Heart left ventricle (tissue), 16 donors: ENCODE data around the gene PDHB. TPM values are rescaled to one million over a fixed set of nuclear protein-coding genes. Genes with fewer than 3 reads are reported as not detected.

Experiments used
- ATAC-seq, 4 donors: fragments of 200-7000 bp; cut with Tn5 transposase; one replicate each; pipeline ENCODE4 v1.9.1; 2020 to 2022; ENCODE audit warnings: moderate library complexity in 4 of 4, mild to moderate bottlenecking in 3 of 4, moderate number of reproducible peaks in 1 of 4
- DNase-seq, 5 donors: peaks; one replicate each; pipeline ENCODE4 v3.0.0-alpha.2; 2020
- H3K27ac ChIP-seq, 12 donors: fragments of 200-600 bp; sonication (generic) in 4 of 12; one replicate each; pipeline versions ENCODE4 v1.5.0 to v1.8.0; 2016 to 2022; ENCODE audit warnings: mild to moderate bottlenecking in 2 of 12
- H3K27me3 ChIP-seq, 9 donors: fragments of 200-600 bp; sonication (generic) in 2 of 9; one replicate each; pipeline versions ENCODE4 v1.5.1 to v1.8.0; 2016 to 2022; ENCODE audit warnings: mild to moderate bottlenecking in 3 of 9
- H3K36me3 ChIP-seq, 9 donors: fragments of 200-600 bp; sonication (generic) in 2 of 9; one replicate each; pipeline versions ENCODE4 v1.5.0 to v1.8.0; 2018 to 2022; ENCODE audit warnings: mild to moderate bottlenecking in 2 of 9
- H3K4me1 ChIP-seq, 12 donors: fragments of 200-600 bp; sonication (generic) in 4 of 12; one replicate each; pipeline versions ENCODE4 v1.5.0 to v1.8.0; 2016 to 2022; ENCODE audit warnings: mild to moderate bottlenecking in 3 of 12
- H3K4me3 ChIP-seq, 12 donors: fragments of 200-600 bp; sonication (generic) in 4 of 12; one replicate each; pipeline versions ENCODE4 v1.5.0 to v1.8.0; 2017 to 2022; ENCODE audit warnings: mild to moderate bottlenecking in 9 of 12, moderate library complexity in 4 of 12
- H3K9me3 ChIP-seq, 12 donors: fragments of 200-600 bp; sonication (generic) in 4 of 12; one replicate each; pipeline versions ENCODE4 v1.5.0 to v1.8.0; 2016 to 2022; ENCODE audit warnings: mild to moderate bottlenecking in 1 of 12
- CTCF ChIP-seq, 12 donors: fragments of 200-600 bp; sonication (generic) in 4 of 12; IDR thresholded peaks; one replicate each; pipeline versions ENCODE4 v1.5.0 to v1.8.0; 2018 to 2022; ENCODE audit warnings: antibody characterized with exemption in 12 of 12, mild to moderate bottlenecking in 5 of 12
- POLR2A ChIP-seq, 2 donors: fragments of 450-650 bp; IDR thresholded peaks; one replicate each; pipeline ENCODE4 v1.6.1; 2017; ENCODE audit warnings: antibody characterized with exemption in 2 of 2, mild to moderate bottlenecking in 2 of 2, moderate library complexity in 2 of 2
- WGBS, 4 donors: extraction: QIAGEN DNeasy Blood & Tissue Kit in 2 of 4; methylation state at CpG; one replicate each; pipeline versions ENCODE4 v1.1.5 to v1.1.7; 2013 to 2018; 5-methylcytosine and 5-hydroxymethylcytosine counted together
- intact Hi-C, 10 donors: fragments of 100-400 bp; cut with DNase I; formaldehyde crosslinking; loops; one replicate each; pipeline versions ENCODE4 v1.11.1 to v1.14.2; 2022
- polyA plus RNA-seq, 2 donors: library from polyadenylated mRNA; stranded (reverse); fragments of 200-250 nt; gene quantifications; one replicate each; pipeline ENCODE4 v1.2.3, GENCODE V29; 2013
- total RNA-seq, 9 donors: library from RNA; depleted of rRNA in 2 of 9; stranded (reverse); fragments of >200 nt in 2 of 9; fragmentation: NEBNext Ultra II Directional in 3 of 9; extraction: Animal tissue kit (Norgen Biotek cat#: 25700) in 3 of 9; gene quantifications; one replicate each; pipeline versions ENCODE4 v1.1.0 to v1.2.4, GENCODE V29; 2016 to 2023
- donor health status: ischemic (EF 13 %, LVEDD 7.1; RV severe dilation, severe dysfunction).
- donor health status: healthy with polysubstance abuse.
- donor health status: DM: no; HTN: yes; CAD: no.
- donor health status: DM: no; HTN: no; CAD: no.
- donor health status: ischemic (EF 25% LVEDD 6.9; RV normal size, moderate dysfunction).
- donor health status: ischemic (EF 25% LVEDD 5.7; RV mildly dilated, moderate dysfunction).
- donor health status: healthy.
- donor health status: DM: yes; HTN: yes; CAD: no.
- donor health status: ischemic (EF 35%, LVEDD 5.7; RV mildly dilated, moderate dysfunction).
- donor health status: nonischemic (EF 11% LVEDD 7.7; RV severe dilation, severe dysfunction).
- donor health status: DM: yes; HTN: yes; CAD: no.
- donor health status: PGD.
- donor health status: ischemic (EF 29% LVEDD 5.4; RV normal size, mild dysfunction).
- donor health status: nonischemic (EF 23%, LVEDD 6.1; RV moderate dilation, normal function).

Gene PDHB
- total and polyA plus RNA-seq, 11 donors: 133 to 274 (median 192) TPM

- DNase-seq (no peak), ATAC-seq (peak in 3 of 4 donors; percentile 30 to 33 (median 32))
- WGBS, 4 donors: 67 to 74% (median 69%) methylated on average over 5 to 8 of the region's 8 CpGs
- Histone ChIP-seq H3K27ac (peak overlapping the region in 4 of 12 donors; percentile 3 to 46 (median 26)), H3K36me3 (peaks cover 0 to 75% (median 66%) of the 10 kb centered on the region in 9 donors), H3K27me3 (no peaks in the 10 kb centered on the region), H3K4me1 (peaks cover 0 to 33% (median 11%) of the 10 kb centered on the region in 12 donors), H3K9me3 (no peaks in the 10 kb centered on the region), H3K4me3 (no peak overlapping the region)
- peak in 5 of 12 donors; percentile 9 to 31 (median 29) for TF ChIP-seq CTCF (IDR thresholded peaks at IDR 0.05)
- TF ChIP-seq POLR2A (IDR thresholded peaks at IDR 0.05): no peak
- intact Hi-C loops: loop anchor here in 1 of 10 donors (5.0 kb wide), 1 partner anchor 109 kb away; no protein-coding TSS in a partner anchor
Measured at GRCh38 chr3:58422756-58423325, 10.8 kb downstream of the PDHB start.

- 70 to 93% (median 87%) methylated on average over 7 of the region's 7 CpGs for WGBS, 4 donors
- H3K9me3 ChIP-seq: no peaks in the 10 kb centered on the region
- H3K27me3 ChIP-seq: no peaks in the 10 kb centered on the region
- TF ChIP-seq CTCF (IDR thresholded peaks at IDR 0.05): no peak
- TF ChIP-seq POLR2A (IDR thresholded peaks at IDR 0.05): no peak
- peaks cover 0 to 33% (median 11%) of the 10 kb centered on the region in 12 donors for H3K4me1 ChIP-seq
- H3K27ac ChIP-seq: peak overlapping the region in 1 of 12 donors; percentile 26
- DNase-seq (no peak), ATAC-seq (no peak)
- H3K4me3 ChIP-seq: no peak overlapping the region
- H3K36me3 ChIP-seq: peaks cover 0 to 62% (median 48%) of the 10 kb centered on the region in 9 donors
- intact Hi-C loops: loop anchor here in 1 of 10 donors (5.0 kb wide), 1 partner anchor 111 kb away; no protein-coding TSS in a partner anchor
Measured at GRCh38 chr3:58421004-58421403, 12.6 kb downstream of the PDHB start.

GRCh38 chr3:58419780-58420507 is 13.7 kb downstream of the PDHB start:
- TF ChIP-seq CTCF (IDR thresholded peaks at IDR 0.05): peak in 4 of 12 donors; percentile 6 to 28 (median 22)
- TF ChIP-seq POLR2A (IDR thresholded peaks at IDR 0.05): no peak
- intact Hi-C loops: loop anchor here in 5 of 10 donors (5.0 to 10.0 kb wide), 5 partner anchors 88 to 235 kb away; partner anchors contain the start of gene PXK (in 1 of the 5)
- 56 to 74% (median 64%) methylated on average over 7 of the region's 7 CpGs for WGBS, 4 donors
- DNase-seq (peak in 4 of 5 donors; percentile 58 to 69 (median 65)), ATAC-seq (peak; percentile 54 to 89 (median 84))
- no peak overlapping the region for H3K4me3 ChIP-seq
- H3K36me3 ChIP-seq: peaks cover 0 to 51% (median 38%) of the 10 kb centered on the region in 9 donors
- peaks cover 0 to 37% (median 12%) of the 10 kb centered on the region in 12 donors for H3K4me1 ChIP-seq
- peak overlapping the region; percentile 57 to 83 (median 72) for H3K27ac ChIP-seq
- H3K27me3 ChIP-seq: no peaks in the 10 kb centered on the region
- no peaks in the 10 kb centered on the region for H3K9me3 ChIP-seq

- intact Hi-C loops: loop anchor here in 5 of 10 donors (5.0 to 10.0 kb wide), 4 partner anchors 86 to 233 kb away; partner anchors contain the start of gene PXK (in 1 of the 5)
- no peak for ATAC-seq
- Histone ChIP-seq H3K9me3 (no peaks in the 10 kb centered on the region), H3K4me3 (no peak overlapping the region), H3K36me3 (peaks cover 0 to 37% (median 21%) of the 10 kb centered on the region in 9 donors), H3K4me1 (peaks cover 0 to 47% (median 18%) of the 10 kb centered on the region in 12 donors), H3K27me3 (no peaks in the 10 kb centered on the region), H3K27ac (no peak overlapping the region)
- no peak for TF ChIP-seq POLR2A (IDR thresholded peaks at IDR 0.05)
- TF ChIP-seq CTCF (IDR thresholded peaks at IDR 0.05): no peak
- no peak for DNase-seq
- WGBS, 4 donors: 79 to 95% (median 91%) methylated on average over 6 of the region's 6 CpGs
Measured at GRCh38 chr3:58418227-58418626, 15.4 kb downstream of the PDHB start.
